Activated T-helper 1 cell treated with anti-CD3 and anti-CD28 coated beads, Interleukin-2, amount 50 U/mL, for 16 hours (primary cell): ENCODE data around the gene CAMK4.
A peak's percentile ranks its signal among the peaks of the same experiment; 100 is the strongest.

Source experiments
- DNase-seq, 2 donors: peaks; one replicate each; pipeline ENCODE4 v3.0.0-alpha.2; 2020; ENCODE audit warnings: low read depth in 1 of 2, low spot score in 1 of 2

The CAMK4 gene

DNA sequence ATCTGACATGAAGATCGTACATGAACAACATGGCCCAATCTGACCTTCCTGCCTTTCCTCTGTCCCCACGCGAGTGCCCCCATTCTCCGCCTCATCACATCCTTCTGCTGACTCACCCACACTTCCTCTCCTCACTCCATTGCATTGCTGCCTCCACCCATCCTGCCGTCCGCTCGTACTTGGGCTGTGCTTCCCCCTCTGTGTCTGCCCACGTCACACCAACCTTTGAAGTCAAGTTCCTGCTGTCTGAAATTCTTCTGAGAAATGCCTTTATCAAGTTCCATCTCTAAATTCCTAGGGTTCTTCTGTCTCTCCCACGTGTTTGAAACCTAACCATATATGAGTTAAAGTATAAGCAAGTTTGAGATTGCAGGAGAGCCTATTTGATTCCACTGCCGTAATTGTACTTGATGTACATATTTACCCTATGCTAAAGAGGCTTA, 306.1 kb downstream of the CAMK4 start:
- peak; percentile 51 to 66 for DNase-seq

DNA sequence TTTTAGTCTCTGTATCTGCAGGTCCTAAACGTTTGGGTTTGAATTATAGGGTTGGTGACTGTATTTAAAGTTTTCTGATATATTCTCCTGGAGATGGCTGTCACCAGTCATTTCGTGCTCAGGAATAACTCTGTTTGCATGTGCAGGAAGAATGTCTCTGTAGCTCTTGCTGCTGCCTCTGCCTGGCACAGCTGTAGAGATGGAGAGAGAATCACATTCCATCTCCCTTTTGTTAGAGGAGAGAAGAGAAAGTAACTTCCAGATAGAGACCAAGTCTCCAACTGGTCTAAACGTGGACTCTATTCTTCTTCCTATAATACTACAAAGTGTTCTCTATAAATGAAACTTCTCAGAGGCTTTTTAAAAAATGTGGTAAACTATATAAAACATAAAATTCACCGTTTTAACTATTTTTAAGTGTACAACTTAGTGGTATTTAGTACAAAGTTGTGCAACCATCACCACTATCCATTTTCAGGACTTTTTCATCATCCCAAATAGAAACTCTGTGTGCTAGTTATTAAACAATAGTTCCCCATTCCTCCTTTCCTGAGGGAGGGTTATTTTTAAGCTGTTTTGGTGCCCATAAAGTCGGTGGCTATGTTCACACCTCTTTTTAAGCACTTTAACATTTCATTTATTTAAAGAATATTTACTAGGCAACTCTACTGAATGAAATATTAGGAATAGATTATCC, 308.9 kb downstream of the CAMK4 start:
- DNase-seq = no peak

DNA sequence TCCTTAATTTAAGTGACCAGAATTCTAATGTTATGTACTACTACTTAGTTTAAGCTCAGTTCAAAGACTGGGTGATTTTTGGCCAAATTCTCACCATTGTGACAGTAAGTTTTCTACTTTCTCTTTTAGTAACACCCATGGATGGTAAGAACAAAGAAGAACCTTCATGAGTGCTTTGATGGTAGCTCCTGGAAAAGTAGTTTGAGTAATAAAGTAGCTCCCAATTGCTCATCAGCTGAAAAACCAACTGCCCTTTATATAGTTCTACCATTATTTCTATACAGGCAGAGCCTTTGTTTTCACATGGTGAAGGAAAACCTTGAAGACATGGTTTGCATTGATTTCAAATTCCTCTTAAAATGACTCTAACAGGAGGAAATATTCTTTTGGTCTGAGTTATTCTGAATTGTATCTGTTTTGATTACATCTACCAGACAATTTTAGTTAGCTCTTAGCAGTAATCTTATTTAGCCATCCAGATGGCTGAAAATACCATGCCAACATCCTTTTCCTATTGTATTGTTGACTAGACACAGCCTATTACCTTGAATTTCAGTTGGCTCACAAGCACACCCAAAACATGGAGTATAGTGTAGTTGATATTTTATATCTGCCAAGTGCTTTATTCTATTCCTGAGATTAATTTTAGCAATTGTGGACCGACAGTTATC, 311.8 kb downstream of the CAMK4 start:
- no peak for DNase-seq

DNA sequence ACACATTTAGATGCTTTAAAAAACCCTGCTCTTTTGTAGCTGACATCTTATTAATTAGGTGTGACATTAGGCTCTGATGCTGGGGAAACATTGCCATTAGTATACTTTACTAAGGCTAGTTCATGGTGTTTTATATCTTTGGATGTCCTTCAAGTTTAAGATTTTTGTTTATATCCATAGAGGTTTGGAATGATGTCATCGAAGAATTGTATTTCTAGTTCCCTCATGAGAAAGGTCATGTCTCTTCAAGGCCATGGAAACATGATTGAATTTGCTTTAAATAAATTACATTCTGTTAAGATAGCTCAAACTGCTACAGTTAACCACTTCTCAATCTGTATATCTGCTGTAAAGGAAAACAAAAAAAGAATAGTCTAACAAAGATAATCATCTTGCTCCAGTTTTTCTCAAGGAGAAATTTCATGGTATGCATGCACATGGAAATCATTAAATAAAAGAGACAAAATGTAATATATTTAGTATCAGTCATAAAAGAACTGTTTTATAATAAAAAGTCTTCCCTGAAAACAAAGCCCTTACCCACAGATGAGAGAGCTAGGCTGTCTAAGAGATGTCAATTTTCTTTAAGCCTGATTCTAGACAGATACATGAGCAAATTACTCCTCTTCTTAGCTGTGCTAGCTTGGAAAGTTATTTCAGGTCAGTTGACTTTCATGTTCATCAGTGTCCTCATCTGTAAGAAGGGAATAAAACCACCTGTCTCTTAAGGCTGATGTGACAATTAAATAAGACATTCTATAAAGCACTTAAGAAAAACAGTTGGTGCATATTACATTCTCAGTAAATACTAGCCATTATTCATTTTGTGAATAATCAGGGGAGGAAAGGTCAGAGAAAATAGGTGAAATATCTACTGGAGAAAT, 313.2 kb downstream of the CAMK4 start:
- no peak for DNase-seq
